ENCODE measurements around the gene ADCYAP1R1.
"Not testable (repeated sequence)": the region's sequence is repeated elsewhere in the genome, so short reads cannot be mapped to it uniquely, and the experiment has no call there.

ADCYAP1R1 gene

DNA sequence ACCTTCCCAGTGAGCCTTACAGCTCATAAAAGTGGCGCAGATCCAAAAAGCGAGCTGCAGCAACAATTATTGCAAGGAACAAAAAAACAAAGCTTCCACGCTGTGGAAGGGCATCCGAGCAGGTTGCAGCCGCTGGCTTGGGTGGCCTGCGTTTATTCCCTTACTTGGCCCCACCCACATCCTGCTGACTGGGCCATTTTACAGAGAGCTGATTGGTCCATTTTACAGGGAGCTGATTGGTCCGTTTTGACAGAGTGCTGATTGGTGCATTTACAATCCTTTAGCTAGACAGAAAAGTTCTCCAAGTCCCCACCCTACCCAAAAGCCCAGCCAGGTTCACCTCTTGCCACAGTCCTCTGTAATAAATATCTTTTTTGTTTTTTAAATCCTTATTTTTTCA is 85.1 kb downstream of the ADCYAP1R1 start:
- TF ChIP-seq, protein P1, sequence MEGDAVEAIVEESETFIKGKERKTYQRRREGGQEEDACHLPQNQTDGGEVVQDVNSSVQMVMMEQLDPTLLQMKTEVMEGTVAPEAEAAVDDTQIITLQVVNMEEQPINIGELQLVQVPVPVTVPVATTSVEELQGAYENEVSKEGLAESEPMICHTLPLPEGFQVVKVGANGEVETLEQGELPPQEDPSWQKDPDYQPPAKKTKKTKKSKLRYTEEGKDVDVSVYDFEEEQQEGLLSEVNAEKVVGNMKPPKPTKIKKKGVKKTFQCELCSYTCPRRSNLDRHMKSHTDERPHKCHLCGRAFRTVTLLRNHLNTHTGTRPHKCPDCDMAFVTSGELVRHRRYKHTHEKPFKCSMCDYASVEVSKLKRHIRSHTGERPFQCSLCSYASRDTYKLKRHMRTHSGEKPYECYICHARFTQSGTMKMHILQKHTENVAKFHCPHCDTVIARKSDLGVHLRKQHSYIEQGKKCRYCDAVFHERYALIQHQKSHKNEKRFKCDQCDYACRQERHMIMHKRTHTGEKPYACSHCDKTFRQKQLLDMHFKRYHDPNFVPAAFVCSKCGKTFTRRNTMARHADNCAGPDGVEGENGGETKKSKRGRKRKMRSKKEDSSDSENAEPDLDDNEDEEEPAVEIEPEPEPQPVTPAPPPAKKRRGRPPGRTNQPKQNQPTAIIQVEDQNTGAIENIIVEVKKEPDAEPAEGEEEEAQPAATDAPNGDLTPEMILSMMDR (conservative IDR thresholded peaks at IDR 0.05; ENCODE audit: low read length): no peak
- H3K4me3 ChIP-seq (ENCODE audit: low read length): no peak overlapping the region
- DNase-seq (ENCODE audit: low read depth): no peak

DNA sequence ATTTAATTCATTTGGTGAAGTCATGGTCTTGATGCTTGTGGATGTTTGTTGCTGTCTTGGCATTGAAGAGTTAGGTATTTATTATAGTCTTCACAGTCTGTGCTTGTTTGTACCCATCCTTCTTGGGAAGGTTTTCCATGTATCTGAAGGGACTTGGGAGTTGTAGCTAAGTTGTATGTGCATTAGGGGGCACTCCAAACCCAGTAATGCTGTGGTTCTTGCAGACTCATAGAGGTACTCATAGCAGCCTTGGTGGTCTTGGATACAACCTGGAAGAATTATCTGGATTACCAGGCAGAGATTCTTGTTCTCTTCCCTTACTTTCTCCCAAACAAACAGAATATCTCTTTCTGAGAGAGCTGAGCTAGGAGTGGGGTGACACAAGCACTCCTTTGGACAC is 93.2 kb downstream of the ADCYAP1R1 start:
- no peak overlapping the region for H3K4me3 ChIP-seq (ENCODE audit: low read length)
- no peak for DNase-seq (ENCODE audit: low read depth)
- TF ChIP-seq, protein P1 (conservative IDR thresholded peaks at IDR 0.05; ENCODE audit: low read length): no peak

- no peak for DNase-seq (ENCODE audit: low read depth)
- H3K4me3 ChIP-seq (ENCODE audit: low read length): no peak overlapping the region
- TF ChIP-seq, protein P1 (conservative IDR thresholded peaks at IDR 0.05; ENCODE audit: low read length): no peak
Observed at GRCh38 chr7:31146030-31146429, 93.9 kb downstream of the ADCYAP1R1 start.

DNA sequence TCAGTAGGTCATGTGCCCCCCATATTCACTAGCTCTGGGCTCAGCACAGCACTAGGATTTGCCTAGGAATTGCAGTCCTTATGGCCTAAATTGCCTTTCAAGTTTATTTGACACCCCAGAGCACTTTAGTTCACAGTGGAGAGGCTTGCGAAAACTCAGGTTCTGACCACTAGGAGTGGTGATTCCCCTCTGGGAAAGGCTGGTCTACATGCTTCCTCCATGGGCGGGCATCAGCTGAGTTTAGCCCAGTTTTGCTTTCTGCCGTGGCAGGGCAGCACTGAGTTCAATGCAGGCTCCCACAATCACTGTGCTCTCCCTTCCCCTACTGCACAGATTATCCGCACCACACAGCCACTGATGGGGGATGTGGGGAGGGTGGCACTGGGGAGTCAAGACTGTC is 94.4 kb downstream of the ADCYAP1R1 start:
- DNase-seq (ENCODE audit: low read depth): no peak
- TF ChIP-seq, protein P1 (conservative IDR thresholded peaks at IDR 0.05; ENCODE audit: low read length): no peak
- no peak overlapping the region for H3K4me3 ChIP-seq (ENCODE audit: low read length)

- TF ChIP-seq, protein P1 (conservative IDR thresholded peaks at IDR 0.05; ENCODE audit: low read length): no peak
- H3K4me3 ChIP-seq (ENCODE audit: low read length): no peak overlapping the region
- DNase-seq (ENCODE audit: low read depth): no peak
Observed at GRCh38 chr7:31151849-31152248, 99.7 kb downstream of the ADCYAP1R1 start.

DNA sequence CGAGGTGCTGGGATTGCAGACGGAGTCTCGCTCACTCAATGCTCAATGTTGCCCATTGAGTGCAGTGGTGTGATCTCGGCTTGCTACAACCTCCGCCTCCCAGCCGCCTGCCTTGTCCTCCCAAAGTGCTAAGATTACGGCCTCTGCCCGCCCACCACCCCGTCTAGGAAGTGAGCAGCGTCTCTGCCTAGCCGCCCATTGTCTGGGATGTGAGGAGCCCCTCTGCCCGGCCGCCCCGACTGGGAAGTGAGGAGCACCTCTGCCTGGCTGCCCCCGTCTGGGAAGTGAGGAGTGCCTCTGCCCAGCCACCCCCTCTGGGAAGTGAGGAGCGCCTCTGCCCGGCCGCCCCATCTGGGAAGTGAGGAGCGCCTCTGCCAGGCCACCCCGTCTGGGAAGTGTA is 101.2 kb downstream of the ADCYAP1R1 start:
- H3K4me3 ChIP-seq (ENCODE audit: low read length); DNase-seq (ENCODE audit: low read depth): not testable (repeated sequence)

- TF ChIP-seq, protein P1 (conservative IDR thresholded peaks at IDR 0.05; ENCODE audit: low read length): no peak
- H3K4me3 ChIP-seq (ENCODE audit: low read length): no peak overlapping the region
- DNase-seq (ENCODE audit: low read depth): no peak
Observed at GRCh38 chr7:31160941-31161340, 108.8 kb downstream of the ADCYAP1R1 start.

Measured in AG10803 (cell line).